Endothelial cell of umbilical vein (primary cell): ENCODE data around the gene NAT16. TPM values are rescaled to one million over a fixed set of nuclear protein-coding genes. Genes with fewer than 3 reads are reported as not detected.

Experiments
- BruUV-seq: library from RNA; stranded (reverse); fragments of 400-500 nt; replicated peaks from 2 replicates; lab custom pipeline; 2021; lab: Mats Ljungman, UMichigan
- CTCF ChIA-PET: fragments of 300-600, 350-600 bp; sonication (Branson Sonifier 250); formaldehyde crosslinking; loops from one replicate; lab custom pipeline; 2021; ENCODE audit warnings: antibody characterized with exemption, inconsistent platforms; lab: Charles Lee
- POLR2A ChIA-PET: fragments of 300-600, 350-600 bp; sonication (Branson Sonifier 250); formaldehyde crosslinking; loops from one replicate; lab custom pipeline; 2021; ENCODE audit warnings: antibody characterized with exemption, inconsistent platforms; lab: Charles Lee
- DNase-seq: peaks from one replicate; pipeline ENCODE4 v3.0.0-alpha.2; 2011; ENCODE audit warnings: low read depth, low spot score
- FAIRE-seq: peaks from 2 replicates; lab custom pipeline; 2011; peaks lifted over from hg19 to GRCh38; lab: Jason Lieb, UNC
- H2AFZ ChIP-seq: 2 replicates; pipeline ENCODE4 v1.6.0; 2012; ENCODE audit warnings: low read depth, low read length, control low read depth, inconsistent platforms
- H3K27ac ChIP-seq: 2 replicates; pipeline ENCODE4 v1.5.1; 2011; ENCODE audit warnings: low read depth, mild to moderate bottlenecking, control low read depth, low read length, moderate library complexity; ENCODE audit not compliant: insufficient read depth
- H3K27me3 ChIP-seq, 2 experiments: 2 replicates each; pipeline versions ENCODE4 v1.6.0 to v1.6.1; 2011; ENCODE audit warnings: low read length in 2 of 2, mixed read lengths in 1 of 2; ENCODE audit not compliant: control insufficient read depth in 2 of 2, insufficient read depth in 2 of 2
- H3K36me3 ChIP-seq, 2 experiments: 2 replicates in 1 of 2; 3 replicates in 1 of 2; pipeline ENCODE4 v1.5.1; 2011; ENCODE audit warnings: low read length in 2 of 2, mild to moderate bottlenecking in 1 of 2, moderate library complexity in 1 of 2; ENCODE audit not compliant: control insufficient read depth in 2 of 2, insufficient read depth in 2 of 2; ENCODE audit errors: extremely low read depth in 1 of 2
- H3K4me1 ChIP-seq: 3 replicates; pipeline ENCODE4 v1.5.1; 2011; ENCODE audit warnings: mild to moderate bottlenecking, low read length; ENCODE audit not compliant: control insufficient read depth, insufficient read depth; ENCODE audit errors: extremely low read depth
- H3K4me2 ChIP-seq: 2 replicates; pipeline ENCODE4 v1.6.1; 2011; ENCODE audit warnings: low read length, control low read depth, mixed read lengths; ENCODE audit not compliant: insufficient read depth
- H3K4me3 ChIP-seq, 3 experiments: fragments of 200-600 bp in 1 of 3; sonication (generic), shearing (Covaris generic) in 1 of 3; replicated peaks in 1 of 3; 2 replicates each; pipeline ENCODE4 v1.5.1; 2011 to 2016; ENCODE audit warnings: control low read depth in 3 of 3, low read length in 3 of 3, mild to moderate bottlenecking in 2 of 3, inconsistent platforms in 1 of 3, low read depth in 1 of 3, moderate library complexity in 1 of 3; ENCODE audit not compliant: insufficient read depth in 1 of 3
- H3K79me2 ChIP-seq: 2 replicates; pipeline ENCODE4 v1.6.0; 2012; ENCODE audit warnings: low read length, inconsistent platforms; ENCODE audit not compliant: control insufficient read depth, insufficient read depth
- H3K9ac ChIP-seq: replicated peaks from 2 replicates; pipeline ENCODE3; 2011; ENCODE audit warnings: low read length, control low read depth; ENCODE audit not compliant: insufficient read depth; ENCODE audit errors: extremely low read depth
- H3K9me1 ChIP-seq: replicated peaks from 3 replicates; pipeline ENCODE4 v1.6.0; 2011; ENCODE audit warnings: mild to moderate bottlenecking, low read length; ENCODE audit not compliant: control insufficient read depth, insufficient read depth; ENCODE audit errors: extremely low read depth
- H3K9me3 ChIP-seq: replicated peaks from 2 replicates; pipeline ENCODE4 v1.5.1; 2012; ENCODE audit warnings: low read length, inconsistent platforms; ENCODE audit not compliant: control insufficient read depth, insufficient read depth
- H4K20me1 ChIP-seq: replicated peaks from 2 replicates; pipeline ENCODE3; 2011; ENCODE audit warnings: mild to moderate bottlenecking, low read length; ENCODE audit not compliant: control insufficient read depth, insufficient read depth; ENCODE audit errors: extremely low read depth
- EZH2 ChIP-seq: IDR thresholded peaks from 2 replicates; pipeline ENCODE4 v1.6.1; 2012; ENCODE audit warnings: borderline replicate concordance, low read depth, mild to moderate bottlenecking, moderate library complexity, low read length, inconsistent platforms; ENCODE audit not compliant: severe bottlenecking
- FOS ChIP-seq: IDR thresholded peaks from 2 replicates; pipeline ENCODE4 v1.6.1; 2011; ENCODE audit warnings: mild to moderate bottlenecking, low read length, moderate library complexity, borderline replicate concordance; ENCODE audit not compliant: insufficient read depth
- JUN ChIP-seq: IDR thresholded peaks from 2 replicates; pipeline ENCODE4 v1.6.1; 2011; ENCODE audit warnings: borderline replicate concordance, low read depth; ENCODE audit not compliant: insufficient read length, insufficient read depth
- MYC ChIP-seq: IDR thresholded peaks from one replicate; pipeline ENCODE4 v1.6.1; 2011; ENCODE audit warnings: mild to moderate bottlenecking, low read depth, low read length
- POLR2A ChIP-seq: IDR thresholded peaks from 2 replicates; pipeline ENCODE4 v1.6.1; 2012; ENCODE audit warnings: low read depth, mild to moderate bottlenecking, control low read depth, low read length
- dilution Hi-C: fragments of 300-500 bp; cut with MboI; formaldehyde crosslinking; loops from one replicate; pipeline ENCODE4 v1.15.0; 2019; ENCODE audit warnings: low sequenced_read_pairs; ENCODE audit not compliant: extremely low pct_ligation_motif_present
- intact Hi-C: fragments of 100-400 bp; cut with micrococcal nuclease; formaldehyde crosslinking; loops from one replicate; pipeline ENCODE4 v1.10.0; 2022
- polyA plus RNA-seq, 4 experiments: library from polyadenylated mRNA; depleted of rRNA in 3 of 4; stranded (reverse) in 3 of 4; unstranded in 1 of 4; fragments of >200 nt; gene quantifications; 2 replicates each; pipeline versions ENCODE4 v1.2.1 to v1.2.3, GENCODE V29; 2011 to 2012; ENCODE audit warnings: missing spikeins in 1 of 4
- total RNA-seq: library from RNA; stranded (reverse); gene quantifications from 2 replicates; pipeline ENCODE4 v1.2.3, GENCODE V29; 2021
- TF ChIP-seq, protein P1 (sequence below): IDR thresholded peaks from 2 replicates; pipeline ENCODE4 v1.6.1; 2011; ENCODE audit not compliant: insufficient read depth, insufficient read length
- TF ChIP-seq, protein P2 (sequence below), 2 donors: IDR thresholded peaks; 1 replicate in 1 of 2; 2 replicates in 1 of 2; pipeline ENCODE4 v1.5.1; 2011; ENCODE audit warnings: low read length in 2 of 2, mild to moderate bottlenecking in 2 of 2, moderate library complexity in 2 of 2, control low read depth in 1 of 2, inconsistent platforms in 1 of 2, low read depth in 1 of 2; ENCODE audit not compliant: insufficient read depth in 1 of 2; ENCODE audit errors: extremely low read depth in 1 of 2

Gene NAT16
- total and polyA plus RNA-seq, 2 donors (not counting 3 experiments of a cell fraction or from before 2014, with no cell fraction given), result not detected

- no peaks in the 10 kb centered on the region for H3K79me2 ChIP-seq
- intact Hi-C loops (loop anchor here (10.0 kb wide), 1 partner anchor 267 kb away; the partner anchor contains the start of gene ACHE), dilution Hi-C loops (no loop called here)
- no peak overlapping the region for H3K9ac ChIP-seq
- H3K27me3 ChIP-seq, result peaks cover 22 to 30% of the 10 kb centered on the region in 2 experiments
- H4K20me1 ChIP-seq, result no peaks in the 10 kb centered on the region
- H3K9me1 ChIP-seq, result no peaks in the 10 kb centered on the region
- peaks cover 5 to 15% of the 10 kb centered on the region in 2 experiments for H3K36me3 ChIP-seq
- TF ChIP-seq POLR2A (no peak), MYC (no peak), FOS (no peak), JUN (no peak), EZH2 (no peak)
- TF ChIP-seq, protein P1, sequence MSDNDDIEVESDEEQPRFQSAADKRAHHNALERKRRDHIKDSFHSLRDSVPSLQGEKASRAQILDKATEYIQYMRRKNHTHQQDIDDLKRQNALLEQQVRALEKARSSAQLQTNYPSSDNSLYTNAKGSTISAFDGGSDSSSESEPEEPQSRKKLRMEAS, result no peak
- TF ChIP-seq, protein P2, sequence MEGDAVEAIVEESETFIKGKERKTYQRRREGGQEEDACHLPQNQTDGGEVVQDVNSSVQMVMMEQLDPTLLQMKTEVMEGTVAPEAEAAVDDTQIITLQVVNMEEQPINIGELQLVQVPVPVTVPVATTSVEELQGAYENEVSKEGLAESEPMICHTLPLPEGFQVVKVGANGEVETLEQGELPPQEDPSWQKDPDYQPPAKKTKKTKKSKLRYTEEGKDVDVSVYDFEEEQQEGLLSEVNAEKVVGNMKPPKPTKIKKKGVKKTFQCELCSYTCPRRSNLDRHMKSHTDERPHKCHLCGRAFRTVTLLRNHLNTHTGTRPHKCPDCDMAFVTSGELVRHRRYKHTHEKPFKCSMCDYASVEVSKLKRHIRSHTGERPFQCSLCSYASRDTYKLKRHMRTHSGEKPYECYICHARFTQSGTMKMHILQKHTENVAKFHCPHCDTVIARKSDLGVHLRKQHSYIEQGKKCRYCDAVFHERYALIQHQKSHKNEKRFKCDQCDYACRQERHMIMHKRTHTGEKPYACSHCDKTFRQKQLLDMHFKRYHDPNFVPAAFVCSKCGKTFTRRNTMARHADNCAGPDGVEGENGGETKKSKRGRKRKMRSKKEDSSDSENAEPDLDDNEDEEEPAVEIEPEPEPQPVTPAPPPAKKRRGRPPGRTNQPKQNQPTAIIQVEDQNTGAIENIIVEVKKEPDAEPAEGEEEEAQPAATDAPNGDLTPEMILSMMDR (IDR thresholded peaks at IDR 0.05; ENCODE audit: extremely low read depth in 1 of 2, insufficient read depth in 1 of 2, low read depth in 1 of 2, low read length in 2 of 2), result no peak
- no peaks in the 10 kb centered on the region for H3K9me3 ChIP-seq
- no peak overlapping the region for H3K27ac ChIP-seq
- ChIA-PET POLR2A (no interaction called here), CTCF (interaction anchor here (0.7 to 1.7 kb wide), 3 partner anchors 18 to 67 kb away, joined by 3 to 16 read pairs (median 3); no protein-coding TSS in a partner anchor)
- no peak overlapping the region for H3K4me3 ChIP-seq
- BruUV-seq, result no TSS peak
- FAIRE-seq, result no peak
- no peak overlapping the region for H3K4me2 ChIP-seq
- no peak overlapping the region for H2AFZ ChIP-seq
- peaks cover 16% of the 10 kb centered on the region for H3K4me1 ChIP-seq
- DNase-seq, result no peak
These were observed 18.2 kb downstream of the NAT16 start for GRCh38 chr7:101161692-101162471.
